Activated naive CD8-positive, alpha-beta T cell treated with anti-CD3 and anti-CD28 coated beads, Interleukin-2, amount 50 U/mL, for 16 hours (primary cell): ENCODE results near the gene GK.
A peak's percentile ranks its signal among the peaks of the same experiment; 100 is the strongest.
"Not testable (repeated sequence)": the region's sequence is repeated elsewhere in the genome, so short reads cannot be mapped to it uniquely, and the experiment has no call there.

Experiments used
- DNase-seq: peaks from one replicate; pipeline ENCODE4 v3.0.0-alpha.2; 2020; ENCODE audit warnings: low read depth, low spot score

Gene GK

GRCh38 chrX:30706216-30706775, 53.1 kb downstream of the GK start:
- DNase-seq = no peak

- no peak for DNase-seq
Observed at GRCh38 chrX:30712214-30712613, 59.0 kb downstream of the GK start.

- peak; percentile 1 for DNase-seq
Observed at GRCh38 chrX:30713061-30713525, 59.9 kb downstream of the GK start.

- DNase-seq = no peak
Observed at GRCh38 chrX:30714138-30714537, 60.9 kb downstream of the GK start.

- no peak for DNase-seq
Observed at GRCh38 chrX:30715976-30716375, 62.8 kb downstream of the GK start.

GRCh38 chrX:30733852-30734660, 80.8 kb downstream of the GK start:
- DNase-seq = no peak

DNA sequence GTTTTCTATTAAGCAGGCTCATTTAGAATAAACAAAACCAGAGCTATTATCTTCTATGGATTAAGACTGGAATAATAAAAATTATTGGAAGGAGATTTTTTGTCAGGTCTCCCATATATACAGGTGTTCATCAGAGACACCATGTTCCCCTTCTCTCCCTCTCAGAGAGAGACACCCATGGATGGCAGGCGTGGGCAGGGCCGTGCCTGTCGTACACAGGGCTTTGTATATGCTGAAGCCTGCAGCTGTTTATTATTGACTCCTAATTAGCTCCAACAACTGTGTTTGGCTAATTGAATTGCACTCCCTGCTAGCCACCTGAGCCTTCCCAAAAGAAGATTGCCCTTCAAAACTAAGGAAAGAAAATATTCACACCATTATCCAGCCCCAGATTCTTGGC, 81.6 kb downstream of the GK start:
- no peak for DNase-seq

- peak; percentile 51 for DNase-seq
Observed at GRCh38 chrX:30735839-30736238, 82.6 kb downstream of the GK start.

DNA sequence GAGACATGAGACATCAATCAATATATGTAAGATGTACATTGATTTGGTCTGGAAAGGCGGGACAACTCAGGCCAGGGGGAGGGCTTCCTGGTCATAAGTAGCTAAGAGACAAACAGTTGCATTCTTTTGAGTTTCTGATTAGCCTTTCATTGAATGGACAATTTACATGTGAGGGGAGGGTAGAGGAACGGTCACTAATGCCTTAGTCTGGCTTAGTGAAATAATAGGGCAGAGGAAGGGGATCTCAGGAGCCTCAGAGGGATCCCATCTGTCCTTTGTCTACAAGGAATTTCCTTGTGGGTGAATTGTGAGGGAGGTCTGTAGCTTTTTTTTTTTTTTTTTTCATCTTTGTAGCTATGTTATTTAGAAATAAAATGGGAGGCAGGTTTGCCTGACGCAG, 88.3 kb downstream of the GK start:
- no peak for DNase-seq

- DNase-seq = no peak
Observed at GRCh38 chrX:30748342-30748960, 95.2 kb downstream of the GK start.

DNA sequence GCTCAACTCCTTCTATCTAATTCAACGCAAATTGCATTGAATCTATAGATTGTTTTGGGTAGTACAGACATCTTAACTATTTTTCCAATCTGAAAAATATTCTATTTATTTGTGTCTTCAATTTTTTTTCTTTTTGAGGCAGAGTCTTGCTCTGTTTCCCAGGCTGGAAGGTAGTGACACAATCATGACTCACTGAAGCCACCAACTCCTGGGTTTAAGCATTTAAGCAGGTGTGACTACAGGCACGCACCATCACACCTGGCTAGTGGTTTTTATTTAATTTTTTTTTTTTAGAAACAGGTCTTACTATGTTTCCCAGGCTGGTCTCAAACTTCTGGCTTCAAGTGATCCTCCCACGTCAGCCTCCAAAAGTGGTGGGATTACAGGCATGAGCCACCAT, 98.3 kb downstream of the GK start:
- DNase-seq = no peak

GRCh38 chrX:30762755-30763154, 109.5 kb downstream of the GK start:
- DNase-seq = no peak

GRCh38 chrX:30773764-30774163, 120.5 kb downstream of the GK start:
- not testable (repeated sequence) for DNase-seq

- DNase-seq = no peak
Observed at GRCh38 chrX:30777575-30777974, 124.4 kb downstream of the GK start.

DNA sequence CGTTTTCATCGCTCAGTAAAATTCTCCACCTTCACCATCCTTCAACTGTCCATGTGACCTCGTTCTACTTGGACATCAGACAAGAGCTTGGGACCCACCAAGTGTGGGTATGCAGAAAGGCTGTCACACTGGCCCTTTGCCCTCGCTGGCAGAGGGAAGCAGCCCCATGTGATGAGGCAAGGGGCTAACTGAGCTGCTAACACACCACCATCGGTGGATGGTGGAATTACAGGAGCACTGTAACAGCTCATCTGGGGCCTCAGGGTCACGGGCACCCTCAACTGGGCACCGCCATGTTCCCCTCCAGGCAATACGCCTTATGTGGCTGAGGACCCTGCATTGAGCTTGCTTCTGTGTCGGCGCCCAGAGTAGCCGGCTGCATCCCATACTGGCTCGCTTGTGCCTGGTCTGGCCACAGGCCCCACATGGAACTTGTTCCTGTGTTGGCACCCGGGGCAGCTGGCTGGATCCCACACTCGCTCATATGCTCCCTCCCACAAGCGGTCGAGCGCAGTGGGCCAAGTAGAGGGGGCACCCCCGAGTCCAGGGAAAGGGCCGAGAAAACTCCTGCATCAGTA, 126.3 kb downstream of the GK start:
- no peak for DNase-seq
